ENCODE results near the gene PPP3CB.

The PPP3CB gene

GRCh38 chr10:73495884-73496674 is at the start of gene PPP3CB:
Gene PPP3CB (minus strand): TSS chr10:73496024. CDS start chr10:73495889, 135 bp downstream.
- DNase-seq: peak; percentile 94

GRCh38 chr10:73545357-73545756 is 49.5 kb upstream of the PPP3CB start:
- no peak for DNase-seq

DNA sequence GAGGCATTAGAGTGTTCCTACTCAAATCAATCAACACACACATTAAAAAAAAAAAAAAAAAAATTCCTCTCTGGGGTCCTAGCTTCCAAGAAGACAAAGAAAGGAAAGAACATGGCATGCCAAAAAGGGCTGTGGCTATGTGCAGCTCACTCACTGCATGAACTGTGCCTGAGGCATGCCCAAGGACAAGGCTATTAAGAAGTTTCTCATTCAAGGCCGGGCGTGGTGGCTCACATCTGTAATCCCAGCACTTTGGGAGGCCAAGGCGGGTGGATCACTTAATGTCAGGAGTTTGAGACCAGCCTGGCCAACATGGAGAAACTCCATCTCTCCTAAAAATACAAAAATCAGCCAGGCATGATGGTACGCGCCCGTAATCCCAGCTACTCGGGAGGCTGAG is 41.9 kb upstream of the PPP3CB start:
- DNase-seq: no peak

DNA sequence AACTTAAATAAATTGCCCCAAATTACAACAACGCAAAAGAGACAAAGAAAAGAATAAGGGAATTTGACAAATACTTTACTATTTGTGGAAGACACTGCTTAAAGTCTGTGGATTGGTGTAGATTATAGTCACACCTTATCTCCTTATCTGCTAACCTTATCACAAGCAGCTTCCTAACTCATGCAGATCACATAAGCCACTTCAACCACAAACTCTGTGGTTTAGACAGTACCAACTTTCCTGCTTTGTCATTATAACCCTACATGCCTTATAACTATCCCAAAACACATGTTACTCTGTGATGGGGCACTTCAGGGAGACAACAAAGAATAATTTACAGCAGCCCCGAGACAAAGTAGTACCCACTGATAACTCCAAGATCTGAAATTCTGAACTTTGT is 41.5 kb upstream of the PPP3CB start:
- DNase-seq: peak; percentile 15

- DNase-seq: no peak
Observed at GRCh38 chr10:73534857-73535256, 39.0 kb upstream of the PPP3CB start.

DNA sequence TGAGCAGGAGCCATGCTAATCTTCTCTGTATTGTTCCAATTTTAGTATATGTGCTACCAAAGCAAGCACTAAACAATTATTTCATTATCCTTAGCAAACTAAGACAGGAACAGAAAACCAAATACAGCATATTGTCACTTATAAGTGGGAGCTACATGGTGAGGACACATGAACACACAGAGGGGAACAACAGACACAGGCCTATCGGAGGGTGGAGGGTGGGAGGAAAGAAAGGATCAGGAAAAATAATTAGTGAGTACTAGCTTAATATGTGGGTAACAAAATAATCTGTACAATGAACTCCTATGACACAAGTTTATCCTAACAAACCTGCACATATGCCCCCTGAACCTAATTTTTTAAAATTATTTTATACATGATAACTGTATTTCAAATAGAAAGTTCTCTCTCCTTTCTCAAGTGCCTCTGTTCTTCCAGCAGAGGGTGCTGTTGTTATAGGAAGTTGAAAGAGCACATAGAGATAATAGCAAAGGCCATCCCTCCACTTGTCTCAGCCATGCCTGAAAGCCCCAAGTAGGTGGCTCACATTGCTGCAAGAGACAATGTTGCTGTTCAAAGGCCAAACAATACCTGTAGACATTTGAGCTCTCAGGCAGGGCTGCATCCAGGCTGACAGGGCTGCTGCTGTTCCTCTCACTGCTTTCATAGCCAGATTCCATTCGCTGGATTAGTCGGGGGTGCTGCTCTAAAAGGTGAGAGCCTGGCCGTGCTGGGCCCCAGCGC is 33.4 kb upstream of the PPP3CB start:
- DNase-seq: peak; percentile 82

DNA sequence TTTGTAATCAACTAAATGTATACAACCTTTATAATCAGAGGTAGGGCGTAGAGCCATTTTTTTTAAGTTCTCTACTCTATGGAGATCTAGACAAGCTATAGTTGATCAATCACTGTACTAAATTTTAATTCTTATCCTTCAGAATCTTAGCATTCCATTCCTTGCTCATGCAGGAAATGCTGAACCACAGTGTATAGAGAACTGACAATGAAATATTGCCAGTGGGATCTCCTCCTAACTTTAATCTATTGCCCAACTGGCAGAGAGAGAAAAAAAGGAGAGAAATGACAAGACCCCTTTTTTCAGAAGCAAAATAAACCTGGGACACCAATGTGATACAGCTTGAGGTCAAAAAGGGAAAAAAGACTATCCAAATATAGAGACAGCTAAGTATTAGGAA is 26.4 kb upstream of the PPP3CB start:
- DNase-seq: no peak

GRCh38 chr10:73519336-73519735 is 23.5 kb upstream of the PPP3CB start:
- DNase-seq: no peak

- DNase-seq: no peak
Observed at GRCh38 chr10:73517166-73517888, 21.5 kb upstream of the PPP3CB start.

DNA sequence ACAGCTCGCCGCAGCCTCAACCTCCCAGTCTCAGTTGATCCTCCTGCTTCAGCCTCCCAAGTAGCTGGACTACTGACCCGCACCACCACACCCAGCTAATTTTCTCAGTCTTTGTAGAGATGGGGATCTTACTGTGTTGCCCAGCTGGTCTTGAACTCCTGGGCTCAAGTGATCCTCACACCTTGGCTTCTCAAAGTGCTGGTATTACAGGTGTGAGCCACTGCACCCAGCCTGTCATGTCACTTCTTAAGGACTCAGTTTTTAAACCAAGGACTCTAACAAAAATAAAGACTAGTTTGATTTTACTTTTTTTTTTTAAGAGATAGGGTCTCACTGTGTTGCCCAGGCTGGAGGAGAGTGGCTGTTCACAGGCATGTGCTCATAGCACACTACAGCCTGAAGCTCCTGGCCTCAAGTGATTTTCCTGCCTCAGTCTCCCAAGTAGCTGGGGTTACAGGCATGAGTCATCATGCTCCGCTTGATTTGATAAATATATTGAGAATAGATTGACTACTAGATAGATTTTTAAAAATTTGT is 16.5 kb upstream of the PPP3CB start:
- DNase-seq: no peak

- DNase-seq: peak; percentile 7
Observed at GRCh38 chr10:73509695-73510094, 13.9 kb upstream of the PPP3CB start.

DNA sequence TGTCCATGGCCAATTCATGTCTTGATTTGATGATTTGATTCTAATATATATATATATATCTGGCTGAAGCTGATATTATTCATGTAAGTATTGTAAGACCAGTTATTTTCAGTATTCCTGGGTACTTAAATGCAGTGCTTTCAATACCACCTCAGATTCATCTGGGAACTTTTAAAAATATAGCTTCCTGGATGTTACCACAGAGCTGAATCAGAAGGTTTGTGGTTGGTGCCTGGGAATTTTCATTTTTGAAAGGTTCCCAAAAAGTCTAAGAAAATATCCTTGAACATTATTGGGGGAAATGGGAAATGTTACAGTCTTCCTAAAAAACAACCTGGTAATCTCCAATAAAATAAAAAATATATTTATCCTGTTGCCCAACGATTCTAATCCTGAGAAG is 10.7 kb upstream of the PPP3CB start:
- no peak for DNase-seq

GRCh38 chr10:73506074-73506473 is 10.2 kb upstream of the PPP3CB start:
- DNase-seq: no peak

DNA sequence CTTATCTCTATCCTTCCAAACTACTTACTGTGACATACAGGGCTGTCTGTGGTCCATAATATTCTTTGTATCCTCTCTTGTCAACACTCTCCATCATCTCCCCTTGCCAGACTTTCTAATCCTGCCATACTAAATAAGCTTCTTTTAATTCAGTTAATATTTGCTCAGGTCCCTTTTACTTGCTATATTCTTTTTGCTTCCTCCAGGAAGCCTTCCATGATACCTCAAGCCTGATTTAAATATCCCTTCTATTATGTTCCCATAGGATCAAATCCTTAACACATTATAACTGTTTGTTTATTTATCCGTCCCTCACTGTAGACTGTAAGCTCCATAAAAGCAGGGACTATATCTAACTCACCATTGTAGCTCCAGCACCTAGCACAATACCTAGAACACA is 7.2 kb upstream of the PPP3CB start:
- no peak for DNase-seq

DNA sequence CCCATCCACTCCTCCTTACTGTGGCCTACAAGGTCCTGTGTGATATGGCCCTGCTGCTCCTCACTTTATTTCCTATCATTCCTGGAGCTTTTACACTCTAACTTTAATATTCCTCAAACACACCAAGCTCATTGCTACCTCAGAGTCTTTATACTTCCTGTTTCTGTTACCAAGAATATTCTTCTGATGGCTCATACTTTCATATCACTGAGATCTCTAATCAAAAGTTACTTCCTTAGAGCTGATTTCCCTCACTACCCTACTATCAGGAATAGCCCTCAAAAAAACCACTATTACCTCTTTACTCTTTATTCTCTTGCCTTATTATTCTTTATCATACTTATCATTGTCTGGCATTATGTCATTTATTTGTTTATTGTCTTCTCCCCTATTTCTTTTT is 5.8 kb upstream of the PPP3CB start:
- DNase-seq: no peak

GRCh38 chr10:73497623-73498022 is 1.8 kb upstream of the PPP3CB start:
- no peak for DNase-seq

- DNase-seq: peak; percentile 92
Observed at GRCh38 chr10:73495226-73495883, 469 bp downstream of the PPP3CB start.

GRCh38 chr10:73494877-73495225 is 973 bp downstream of the PPP3CB start:
- DNase-seq: no peak

DNA sequence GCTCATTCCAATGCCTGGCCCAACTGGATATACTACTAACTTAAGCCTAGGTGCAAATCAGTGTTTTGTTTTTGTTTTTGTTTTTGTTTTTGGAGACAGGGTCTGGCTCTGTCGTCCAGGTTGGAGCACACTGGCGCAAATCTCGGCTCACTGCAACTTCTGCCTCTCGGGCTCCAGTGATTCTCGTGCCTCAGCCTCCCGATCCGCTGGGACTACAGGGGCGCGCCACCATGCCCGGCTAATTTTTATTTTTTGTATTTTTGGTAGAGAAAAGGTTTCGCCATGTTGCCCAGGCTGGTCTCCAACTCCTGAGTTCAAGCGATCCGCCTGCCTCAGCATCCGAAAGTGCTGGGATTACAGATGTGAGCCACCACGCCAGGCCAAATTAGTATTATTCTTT is 1.6 kb downstream of the PPP3CB start:
- no peak for DNase-seq

- DNase-seq: no peak
Observed at GRCh38 chr10:73493781-73494180, 2.0 kb downstream of the PPP3CB start.

DNA sequence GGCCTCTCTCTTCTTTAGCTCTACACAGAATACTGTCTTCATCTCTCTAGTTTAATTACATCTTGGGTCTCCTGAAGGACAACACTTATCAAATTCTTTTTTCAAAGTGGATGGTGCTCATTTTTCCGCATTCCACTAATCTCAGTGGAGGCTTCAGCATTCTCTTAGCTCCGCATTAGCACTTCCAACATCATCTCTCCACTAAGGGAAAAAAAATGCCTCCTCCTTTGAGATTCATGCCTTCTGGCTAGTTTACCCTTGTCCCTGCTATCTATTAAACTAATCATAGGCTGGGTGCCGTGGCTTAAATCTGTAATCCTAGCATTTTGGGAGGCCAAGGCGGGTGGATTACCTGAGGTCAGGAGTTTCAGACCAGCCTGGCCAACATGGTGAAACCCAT is 9.2 kb downstream of the PPP3CB start:
- no peak for DNase-seq

DNA sequence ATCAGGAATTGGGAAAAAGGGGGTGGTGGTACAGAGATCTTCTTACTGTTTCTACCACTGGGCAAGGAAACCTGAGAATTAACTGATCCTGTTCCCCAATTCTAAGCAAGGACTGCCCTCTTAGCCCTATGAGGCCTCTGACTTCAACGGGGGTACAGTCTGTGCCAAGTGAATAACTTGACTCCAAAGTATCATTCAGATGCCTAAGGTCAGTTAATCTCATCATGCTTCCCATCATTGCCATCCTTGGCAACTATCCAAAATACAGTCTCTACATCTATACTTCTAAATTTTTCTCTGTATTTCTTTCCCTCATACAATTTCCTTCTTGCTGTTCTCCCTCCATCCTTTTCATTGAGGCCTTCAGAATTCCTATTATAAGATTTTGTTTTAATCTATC is 10.5 kb downstream of the PPP3CB start:
- no peak for DNase-seq

GRCh38 chr10:73480158-73480557 is 15.7 kb downstream of the PPP3CB start:
- DNase-seq: no peak

All from CD4-positive, alpha-beta T cell treated with Interleukin-10 for 1 hour (primary cell).